PFSK-1 (cell line): ENCODE measurements around the gene VANGL1.

ENCODE experiments used
- FOXP2 ChIP-seq: optimal IDR thresholded peaks from 2 replicates; pipeline ENCODE3; 2011; ENCODE audit warnings: borderline replicate concordance, control low read depth, inconsistent platforms; ENCODE audit not compliant: insufficient read depth; ENCODE audit errors: extremely low read length, extremely low read depth
- POLR2AphosphoS5 ChIP-seq: IDR thresholded peaks from 2 replicates; pipeline ENCODE4 v1.6.1; 2012; ENCODE audit warnings: low read depth, mild to moderate bottlenecking, control low read depth, low read length, moderate library complexity
- REST ChIP-seq, 2 experiments: IDR thresholded peaks; 2 replicates each; pipeline versions ENCODE4 v1.6.1 to v1.8.0; 2011 to 2012; ENCODE audit warnings: low read depth in 2 of 2, low read length in 2 of 2, control low read depth in 1 of 2, inconsistent platforms in 1 of 2, mild to moderate bottlenecking in 1 of 2, moderate library complexity in 1 of 2; ENCODE audit not compliant: insufficient read depth in 1 of 2
- SIN3A ChIP-seq: IDR thresholded peaks from 2 replicates; pipeline ENCODE4 v1.6.1; 2012; ENCODE audit warnings: mild to moderate bottlenecking, low read length, moderate library complexity, borderline replicate concordance; ENCODE audit not compliant: insufficient read depth
- TAF1 ChIP-seq: IDR thresholded peaks from 2 replicates; pipeline ENCODE4 v1.6.1; 2012; ENCODE audit warnings: low read length, control low read depth, borderline replicate concordance; ENCODE audit not compliant: insufficient read depth

Gene VANGL1

GRCh38 chr1:115727706-115728249 is 86.0 kb downstream of the VANGL1 start:
- TF ChIP-seq TAF1 (no peak), FOXP2 (no peak), POLR2AphosphoS5 (no peak), REST (IDR thresholded peaks at IDR 0.05; ENCODE audit: insufficient read depth in 1 of 2, low read depth in 2 of 2, low read length in 2 of 2) (no peak), SIN3A (no peak)

- TF ChIP-seq TAF1 = no peak
- no peak for TF ChIP-seq REST (IDR thresholded peaks at IDR 0.05; ENCODE audit: insufficient read depth in 1 of 2, low read depth in 2 of 2, low read length in 2 of 2)
- TF ChIP-seq FOXP2 = no peak
These were observed 86.6 kb downstream of the VANGL1 start for GRCh38 chr1:115728341-115728740.

GRCh38 chr1:115729756-115730155 is 88.0 kb downstream of the VANGL1 start:
- TF ChIP-seq FOXP2 (no peak), POLR2AphosphoS5 (no peak), TAF1 (no peak), REST (IDR thresholded peaks at IDR 0.05; ENCODE audit: insufficient read depth in 1 of 2, low read depth in 2 of 2, low read length in 2 of 2) (no peak), SIN3A (no peak)

GRCh38 chr1:115732316-115732715 is 90.5 kb downstream of the VANGL1 start:
- TF ChIP-seq SIN3A = no peak
- no peak for TF ChIP-seq TAF1

GRCh38 chr1:115740811-115741210 is 99.0 kb downstream of the VANGL1 start:
- no peak for TF ChIP-seq SIN3A
- TF ChIP-seq TAF1 = no peak
- TF ChIP-seq FOXP2 = no peak
- no peak for TF ChIP-seq POLR2AphosphoS5
- TF ChIP-seq REST (IDR thresholded peaks at IDR 0.05; ENCODE audit: insufficient read depth in 1 of 2, low read depth in 2 of 2, low read length in 2 of 2) = no peak
